ENCODE data around the gene WWC1.

WWC1 gene

DNA sequence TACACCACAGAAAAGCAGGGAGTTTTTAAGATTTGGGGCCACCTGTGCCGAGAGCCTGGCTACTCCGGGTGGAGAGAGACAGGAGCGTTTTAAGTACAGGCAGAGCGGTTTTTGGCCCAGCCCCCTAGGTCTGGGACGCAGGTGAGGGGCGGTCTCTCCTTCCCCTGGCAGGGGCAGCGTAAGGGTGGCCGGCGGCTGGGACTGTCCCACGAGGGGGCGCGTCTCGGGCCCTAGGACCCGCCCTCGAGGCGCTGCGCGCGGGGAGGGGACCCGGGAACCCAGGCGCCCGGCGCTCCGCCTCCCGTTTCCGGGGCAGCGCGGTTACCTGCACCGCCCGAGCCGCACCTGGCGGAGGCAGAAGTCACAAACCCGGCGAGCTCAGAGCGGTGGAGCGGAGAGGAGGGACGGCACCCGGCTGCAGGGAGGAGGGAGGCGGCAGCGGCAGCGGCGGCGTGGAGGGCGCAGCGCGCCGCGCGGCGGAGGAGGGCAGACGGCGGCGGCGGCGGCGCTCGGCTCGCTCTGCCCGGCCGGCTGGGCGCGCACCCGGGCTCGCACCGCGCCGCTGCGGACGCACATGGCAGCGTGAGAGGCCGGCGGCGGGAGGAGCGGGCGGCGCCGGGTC is at the start of gene WWC1:
Gene WWC1 (plus strand): TSS at position 304 of the 622 bp plus-strand sequence. CDS start 508 bp downstream, outside the sequence.
- Histone ChIP-seq H2AFZ (ENCODE audit: low read length) (peak within 1 kb of the TSS; percentile 43), H3K4me3 (ENCODE audit: low read length) (peak within 1 kb of the TSS; percentile 74), H3F3A (ENCODE audit: insufficient read depth, low read length) (peaks cover 7% of the 10 kb centered on the region), H3K27me3 (replicated peaks; ENCODE audit: insufficient read depth, low read length) (no peaks in the 10 kb centered on the region), H3K9ac (ENCODE audit: low read length) (peak within 1 kb of the TSS; percentile 61), H4K20me1 (ENCODE audit: insufficient read depth, low read length) (no peaks in the 10 kb centered on the region), H3K27ac (ENCODE audit: low read length) (no peak within 1 kb of the TSS), H3K9me2 (replicated peaks; ENCODE audit: insufficient read depth, low read length) (no peaks in the 10 kb centered on the region), H3K9me3 (replicated peaks; ENCODE audit: insufficient read depth, low read length) (no peaks in the 10 kb centered on the region), H3K4me2 (ENCODE audit: low read depth, low read length) (peak within 1 kb of the TSS; percentile 82; the same call in 1 of the 2 replicates), H3K4me1 (ENCODE audit: low read length) (peaks cover 14% of the 10 kb centered on the region), H3K36me3 (replicated peaks; ENCODE audit: insufficient read depth, low read length) (no peaks in the 10 kb centered on the region), H3K79me2 (ENCODE audit: low read length) (peaks cover 45% of the 10 kb centered on the region)
- no peak for TF ChIP-seq EZH2phosphoT487 (IDR thresholded peaks at IDR 0.05; ENCODE audit: low read length)
- TF ChIP-seq, protein P1, sequence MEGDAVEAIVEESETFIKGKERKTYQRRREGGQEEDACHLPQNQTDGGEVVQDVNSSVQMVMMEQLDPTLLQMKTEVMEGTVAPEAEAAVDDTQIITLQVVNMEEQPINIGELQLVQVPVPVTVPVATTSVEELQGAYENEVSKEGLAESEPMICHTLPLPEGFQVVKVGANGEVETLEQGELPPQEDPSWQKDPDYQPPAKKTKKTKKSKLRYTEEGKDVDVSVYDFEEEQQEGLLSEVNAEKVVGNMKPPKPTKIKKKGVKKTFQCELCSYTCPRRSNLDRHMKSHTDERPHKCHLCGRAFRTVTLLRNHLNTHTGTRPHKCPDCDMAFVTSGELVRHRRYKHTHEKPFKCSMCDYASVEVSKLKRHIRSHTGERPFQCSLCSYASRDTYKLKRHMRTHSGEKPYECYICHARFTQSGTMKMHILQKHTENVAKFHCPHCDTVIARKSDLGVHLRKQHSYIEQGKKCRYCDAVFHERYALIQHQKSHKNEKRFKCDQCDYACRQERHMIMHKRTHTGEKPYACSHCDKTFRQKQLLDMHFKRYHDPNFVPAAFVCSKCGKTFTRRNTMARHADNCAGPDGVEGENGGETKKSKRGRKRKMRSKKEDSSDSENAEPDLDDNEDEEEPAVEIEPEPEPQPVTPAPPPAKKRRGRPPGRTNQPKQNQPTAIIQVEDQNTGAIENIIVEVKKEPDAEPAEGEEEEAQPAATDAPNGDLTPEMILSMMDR (IDR thresholded peaks at IDR 0.05; ENCODE audit: low read length), result peak; percentile 26; the same call in 1 of the 2 replicates
- no peak for TF ChIP-seq EZH2 (optimal IDR thresholded peaks at IDR 0.05; ENCODE audit: low read depth, low read length)
- DNase-seq, result peak; percentile 93

DNA sequence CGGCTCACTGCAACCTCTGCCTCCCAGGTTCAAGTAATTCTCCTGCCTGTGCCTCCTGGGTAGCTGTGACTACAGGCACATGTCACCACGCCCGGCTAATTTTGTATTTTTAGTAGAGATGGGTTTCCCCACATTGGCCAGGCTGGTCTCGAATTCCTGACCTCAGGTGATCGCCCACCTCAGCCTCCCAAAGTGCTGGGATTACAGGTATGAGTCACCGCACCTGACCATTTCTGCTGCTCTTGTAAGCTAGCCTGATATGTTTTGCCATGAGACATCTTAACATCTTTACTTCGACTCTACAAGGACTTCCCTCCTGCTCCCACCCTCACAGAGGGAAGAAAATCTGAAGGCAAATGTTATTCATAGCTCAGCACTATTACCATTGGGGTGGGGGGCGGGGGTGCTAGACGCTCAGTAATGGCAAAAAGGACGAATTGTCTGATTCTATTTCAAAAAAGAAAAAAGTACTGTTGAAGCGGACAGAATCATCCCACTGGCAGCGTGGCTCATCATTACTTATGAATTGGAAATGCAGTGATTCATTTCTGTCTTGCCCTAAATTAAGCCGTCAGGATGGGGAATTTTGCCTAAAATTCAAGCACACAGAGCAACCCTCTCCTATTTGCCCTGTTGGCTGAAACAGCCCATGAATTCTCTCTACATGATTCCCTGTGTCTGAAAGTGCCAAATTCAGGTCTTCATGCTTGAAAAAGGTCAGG is 46.4 kb upstream of the WWC1 start:
- Histone ChIP-seq H3K9ac (ENCODE audit: low read length) (no peak overlapping the region), H3K27me3 (replicated peaks; ENCODE audit: insufficient read depth, low read length) (no peaks in the 10 kb centered on the region), H4K20me1 (ENCODE audit: insufficient read depth, low read length) (no peaks in the 10 kb centered on the region), H3K4me1 (ENCODE audit: low read length) (no peaks in the 10 kb centered on the region), H3K36me3 (replicated peaks; ENCODE audit: insufficient read depth, low read length) (no peaks in the 10 kb centered on the region), H3F3A (ENCODE audit: insufficient read depth, low read length) (no peaks in the 10 kb centered on the region), H3K4me3 (ENCODE audit: low read length) (no peak overlapping the region), H3K4me2 (ENCODE audit: low read depth, low read length) (no peak overlapping the region), H3K9me3 (replicated peaks; ENCODE audit: insufficient read depth, low read length) (no peaks in the 10 kb centered on the region), H2AFZ (ENCODE audit: low read length) (no peak overlapping the region), H3K27ac (ENCODE audit: low read length) (no peak overlapping the region), H3K9me2 (replicated peaks; ENCODE audit: insufficient read depth, low read length) (no peaks in the 10 kb centered on the region), H3K79me2 (ENCODE audit: low read length) (no peaks in the 10 kb centered on the region)
- DNase-seq, result no peak
- TF ChIP-seq EZH2 (optimal IDR thresholded peaks at IDR 0.05; ENCODE audit: low read depth, low read length), result no peak
- TF ChIP-seq, protein P1 (IDR thresholded peaks at IDR 0.05; ENCODE audit: low read length), result no peak

DNA sequence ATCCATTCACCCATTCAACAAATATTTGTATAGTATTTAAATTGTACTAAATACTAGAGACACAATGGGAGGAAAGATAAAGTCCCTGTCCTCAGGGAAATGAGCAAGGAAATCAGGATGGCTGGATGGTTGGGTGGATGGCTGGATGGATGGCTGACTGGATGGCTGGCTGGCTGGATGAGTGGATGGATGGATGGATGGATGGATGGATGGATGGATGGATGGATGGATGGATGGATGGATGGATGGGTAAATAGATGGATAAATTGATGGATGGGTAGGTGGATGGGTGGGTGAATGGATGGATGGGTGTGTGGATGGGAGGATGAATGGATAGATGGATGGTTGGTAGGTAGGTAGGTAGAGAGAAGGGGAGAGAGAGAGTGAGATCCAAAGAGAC is 41.5 kb upstream of the WWC1 start:
- Histone ChIP-seq H2AFZ (ENCODE audit: low read length) (no peak overlapping the region), H3K79me2 (ENCODE audit: low read length) (no peaks in the 10 kb centered on the region), H3K27me3 (replicated peaks; ENCODE audit: insufficient read depth, low read length) (no peaks in the 10 kb centered on the region), H3K27ac (ENCODE audit: low read length) (no peak overlapping the region), H3K9me3 (replicated peaks; ENCODE audit: insufficient read depth, low read length) (no peaks in the 10 kb centered on the region), H3K4me3 (ENCODE audit: low read length) (no peak overlapping the region), H3K4me2 (ENCODE audit: low read depth, low read length) (no peak overlapping the region), H3K9me2 (replicated peaks; ENCODE audit: insufficient read depth, low read length) (no peaks in the 10 kb centered on the region), H3F3A (ENCODE audit: insufficient read depth, low read length) (no peaks in the 10 kb centered on the region), H3K9ac (ENCODE audit: low read length) (no peak overlapping the region), H3K4me1 (ENCODE audit: low read length) (no peaks in the 10 kb centered on the region), H3K36me3 (replicated peaks; ENCODE audit: insufficient read depth, low read length) (no peaks in the 10 kb centered on the region), H4K20me1 (ENCODE audit: insufficient read depth, low read length) (no peaks in the 10 kb centered on the region)
- TF ChIP-seq EZH2phosphoT487 (IDR thresholded peaks at IDR 0.05; ENCODE audit: low read length), result no peak
- no peak for TF ChIP-seq EZH2 (optimal IDR thresholded peaks at IDR 0.05; ENCODE audit: low read depth, low read length)
- TF ChIP-seq, protein P1 (IDR thresholded peaks at IDR 0.05; ENCODE audit: low read length), result no peak
- DNase-seq, result no peak
